AG20443 (cell line): ENCODE measurements around the gene GSN.

Experiments
- DNase-seq: peaks from one replicate; pipeline ENCODE4 v3.0.0; 2012; ENCODE audit warnings: low spot score, mixed read lengths

The GSN gene

DNA sequence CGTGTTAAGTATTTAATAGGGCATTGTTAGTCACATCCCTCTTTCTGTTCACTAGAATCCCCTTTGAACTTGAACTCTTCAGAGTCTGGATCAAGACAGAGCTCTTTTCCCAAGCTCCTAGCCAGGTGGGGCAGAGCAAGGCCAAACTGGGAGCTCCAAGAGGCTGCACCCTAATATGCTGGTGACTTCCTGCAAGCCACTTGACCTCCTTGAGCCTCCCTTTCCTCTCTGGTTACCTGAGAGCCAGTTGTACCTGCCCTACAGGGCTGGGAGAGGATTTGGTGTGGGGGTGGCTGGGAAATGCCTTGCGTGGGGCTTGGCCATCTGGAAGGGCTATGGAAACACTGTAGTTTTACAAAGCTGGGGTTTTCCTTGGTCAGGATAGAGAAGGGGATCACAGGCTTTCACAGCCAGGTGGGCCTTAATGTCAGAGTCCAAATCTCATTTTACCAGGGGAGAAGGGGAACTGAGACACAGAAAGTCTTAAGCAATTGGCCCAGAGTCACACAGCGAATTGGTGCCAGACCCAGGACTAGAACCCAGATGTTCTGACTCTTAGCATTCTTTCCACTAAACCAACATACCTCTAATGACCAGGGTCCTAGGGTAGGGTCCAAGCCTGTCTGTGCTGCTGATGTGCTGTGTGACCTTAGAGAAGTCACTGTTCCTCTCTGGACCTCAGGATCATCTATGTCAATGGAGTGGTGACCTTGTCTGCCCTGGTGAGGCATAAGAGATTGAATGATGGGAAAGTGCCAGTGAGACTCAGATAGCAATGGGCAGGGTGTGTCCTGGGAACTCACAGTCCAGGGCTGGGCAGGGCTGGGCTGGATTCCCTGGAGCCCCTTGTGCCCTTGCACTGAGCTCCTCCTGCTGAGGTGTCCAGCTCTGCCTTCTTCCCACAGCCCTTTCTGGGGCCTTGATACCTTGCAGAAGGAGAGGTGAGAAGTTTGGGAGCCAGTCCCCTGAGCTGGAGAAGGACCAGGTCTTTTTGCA, 35.8 kb downstream of the GSN start:
- no peak for DNase-seq

DNA sequence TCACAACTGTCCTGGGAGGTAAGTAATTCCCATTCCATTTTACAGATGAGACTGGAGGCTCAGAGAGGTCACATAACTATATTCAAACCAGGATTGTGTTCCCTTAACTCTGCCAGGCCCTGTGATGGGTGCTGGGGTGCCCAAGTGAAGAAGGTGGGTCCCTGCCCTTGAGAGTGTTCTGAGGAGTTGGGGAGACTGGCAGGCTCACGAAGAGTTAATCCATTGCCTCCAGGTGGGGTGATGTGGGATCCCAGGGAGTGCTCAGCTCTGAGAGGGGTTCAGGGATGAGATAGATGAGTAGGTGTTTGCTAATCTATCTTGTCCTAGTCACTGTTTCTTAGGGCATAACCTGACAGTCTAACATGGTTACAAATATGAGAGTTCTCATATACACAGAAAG, 36.7 kb downstream of the GSN start:
- no peak for DNase-seq

DNA sequence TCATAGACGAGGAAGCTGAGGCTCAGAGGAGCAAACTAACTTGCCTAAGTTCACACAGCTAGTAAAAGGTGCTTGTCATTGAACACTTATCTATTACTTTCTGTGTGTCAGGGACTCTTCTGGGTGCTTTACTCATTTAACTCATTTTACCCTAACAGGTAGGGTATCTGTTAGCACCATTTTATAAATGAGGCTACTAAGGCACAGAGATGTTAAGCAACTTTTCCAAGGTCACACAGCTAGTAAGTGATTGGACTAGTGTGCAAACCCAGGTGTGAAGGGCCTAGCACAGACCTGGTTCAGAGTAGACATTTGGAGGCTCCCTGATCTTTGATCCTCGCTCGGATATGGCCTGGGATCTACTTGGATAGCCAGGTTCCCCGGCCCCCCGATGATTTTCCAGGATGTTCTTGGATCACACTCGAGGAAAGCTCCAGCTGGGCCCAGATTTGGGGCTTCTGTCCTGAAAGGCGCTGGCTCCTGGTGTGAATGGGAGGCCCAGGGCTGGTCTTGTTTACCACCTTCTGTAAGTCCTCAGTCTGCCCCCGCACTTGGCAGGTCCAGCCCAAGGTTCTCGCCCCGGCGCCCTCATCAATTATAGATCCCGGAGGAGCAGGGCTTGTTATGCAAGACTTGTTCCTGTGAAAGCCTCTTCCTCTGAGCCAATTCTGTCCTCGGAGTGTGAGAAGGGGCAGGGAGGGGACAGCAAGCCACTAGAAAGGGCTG, 37.5 kb downstream of the GSN start:
- no peak for DNase-seq

DNA sequence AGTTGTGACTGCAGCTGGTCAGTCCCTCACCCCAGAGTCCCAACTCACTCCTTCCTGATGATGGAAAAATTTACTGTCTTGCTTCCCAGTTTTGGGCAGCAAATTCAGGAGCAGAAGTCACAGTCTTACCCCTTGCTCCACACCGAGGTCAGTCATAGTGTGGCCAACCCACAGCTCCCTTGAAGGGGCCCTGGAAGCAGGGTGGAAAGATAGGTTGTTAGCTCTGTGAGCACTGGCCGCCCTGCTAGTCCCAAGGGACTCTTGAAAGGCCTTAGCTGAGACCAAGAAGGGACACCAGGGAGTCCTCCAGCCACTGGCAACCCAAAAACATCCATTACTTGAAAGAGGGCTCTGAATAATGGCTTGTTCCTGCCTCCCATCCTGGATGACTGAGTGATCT, 40.0 kb downstream of the GSN start:
- no peak for DNase-seq

DNA sequence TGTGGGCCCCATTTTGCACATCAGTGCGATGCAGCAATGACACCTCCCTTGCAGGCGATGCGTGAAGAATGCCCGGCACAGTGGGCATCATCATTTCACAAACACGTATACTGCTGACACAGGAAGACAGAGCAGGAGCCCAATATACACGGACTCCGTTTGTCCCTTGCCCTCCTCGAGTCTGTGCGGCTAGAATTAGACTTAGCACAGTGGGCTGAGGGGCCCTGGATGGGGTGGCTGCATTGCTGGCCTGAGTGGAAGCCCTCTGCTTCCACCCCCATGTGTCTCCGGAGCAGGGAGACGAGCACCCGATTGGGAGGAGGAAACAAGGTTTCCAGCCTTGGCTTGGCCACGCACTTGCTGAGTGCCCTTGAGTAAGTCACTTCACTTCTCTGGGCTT, 40.8 kb downstream of the GSN start:
- no peak for DNase-seq

DNA sequence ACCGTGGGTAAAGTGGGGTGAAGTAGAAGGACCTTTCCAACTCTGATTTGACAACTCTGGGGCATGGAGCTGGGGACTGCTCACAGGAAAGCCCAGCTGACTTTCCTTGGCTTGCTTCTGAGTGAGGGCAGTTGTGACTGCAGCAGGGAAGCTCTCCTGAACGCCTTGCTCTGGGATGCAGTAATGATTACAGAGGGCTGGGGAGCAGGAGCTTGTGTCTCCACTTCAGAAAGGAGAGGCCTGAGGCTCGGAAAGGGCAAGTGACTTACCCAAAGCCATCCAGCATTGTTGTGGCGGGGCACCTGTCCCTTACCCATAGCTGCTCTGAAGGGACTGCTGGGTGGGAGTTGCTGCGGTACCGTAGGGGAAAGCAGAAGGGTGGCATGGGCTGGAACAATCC, 41.2 kb downstream of the GSN start:
- DNase-seq = no peak

DNA sequence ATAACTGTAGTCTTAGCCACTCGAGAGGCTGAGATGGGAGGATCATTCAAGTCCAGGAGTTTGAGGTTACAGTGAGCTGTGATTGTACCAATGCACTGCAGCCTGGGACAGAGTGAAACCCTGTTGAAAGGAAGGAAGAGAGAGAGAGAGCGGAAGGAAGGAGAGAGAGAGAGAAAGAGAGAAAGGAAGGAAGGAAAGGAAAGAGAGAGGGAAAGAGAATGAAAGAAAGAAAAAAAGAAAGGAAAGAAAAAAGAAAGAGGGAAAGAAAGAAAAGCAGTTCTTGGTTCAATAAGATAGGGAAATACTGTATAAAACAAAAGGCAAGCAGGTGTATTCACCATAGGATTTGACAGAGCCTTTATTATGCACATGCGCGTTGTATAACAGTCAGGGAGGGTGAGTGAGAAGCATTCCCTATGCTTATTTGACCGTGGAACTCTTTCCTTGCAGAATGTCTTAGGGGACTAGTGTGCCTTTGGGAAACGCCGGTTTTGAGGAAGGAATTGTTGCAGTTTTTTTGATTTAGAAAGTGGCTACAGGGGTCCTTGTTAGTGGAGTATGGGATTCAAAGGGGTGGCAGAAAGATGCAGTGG, 42.0 kb downstream of the GSN start:
- no peak for DNase-seq

DNA sequence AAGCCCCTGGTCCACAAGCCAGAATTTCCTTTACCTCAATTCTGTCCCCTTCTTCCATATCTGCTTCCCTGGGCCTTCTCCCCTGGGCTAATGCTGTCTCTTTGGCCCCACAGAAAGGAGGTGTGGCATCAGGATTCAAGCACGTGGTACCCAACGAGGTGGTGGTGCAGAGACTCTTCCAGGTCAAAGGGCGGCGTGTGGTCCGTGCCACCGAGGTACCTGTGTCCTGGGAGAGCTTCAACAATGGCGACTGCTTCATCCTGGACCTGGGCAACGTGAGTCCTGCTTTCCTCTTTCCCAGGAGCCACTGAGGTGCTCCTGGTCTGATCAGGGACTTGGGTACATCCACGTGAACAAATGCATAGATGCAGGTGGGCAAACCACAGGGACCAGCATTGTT, 42.6 kb downstream of the GSN start:
- no peak for DNase-seq

DNA sequence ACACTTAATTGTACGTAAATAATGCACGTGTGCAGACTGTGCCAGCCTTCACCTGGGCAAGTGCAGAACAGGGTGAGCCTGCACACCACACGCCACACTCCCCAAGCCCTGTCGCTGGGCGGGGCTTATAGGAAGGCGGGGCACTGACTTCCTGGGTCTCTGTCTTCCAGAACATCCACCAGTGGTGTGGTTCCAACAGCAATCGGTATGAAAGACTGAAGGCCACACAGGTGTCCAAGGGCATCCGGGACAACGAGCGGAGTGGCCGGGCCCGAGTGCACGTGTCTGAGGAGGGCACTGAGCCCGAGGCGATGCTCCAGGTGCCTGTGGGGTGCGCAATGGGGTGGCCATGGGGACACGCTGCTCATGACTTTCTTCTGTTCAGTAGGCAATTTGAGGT, 44.2 kb downstream of the GSN start:
- DNase-seq = no peak

DNA sequence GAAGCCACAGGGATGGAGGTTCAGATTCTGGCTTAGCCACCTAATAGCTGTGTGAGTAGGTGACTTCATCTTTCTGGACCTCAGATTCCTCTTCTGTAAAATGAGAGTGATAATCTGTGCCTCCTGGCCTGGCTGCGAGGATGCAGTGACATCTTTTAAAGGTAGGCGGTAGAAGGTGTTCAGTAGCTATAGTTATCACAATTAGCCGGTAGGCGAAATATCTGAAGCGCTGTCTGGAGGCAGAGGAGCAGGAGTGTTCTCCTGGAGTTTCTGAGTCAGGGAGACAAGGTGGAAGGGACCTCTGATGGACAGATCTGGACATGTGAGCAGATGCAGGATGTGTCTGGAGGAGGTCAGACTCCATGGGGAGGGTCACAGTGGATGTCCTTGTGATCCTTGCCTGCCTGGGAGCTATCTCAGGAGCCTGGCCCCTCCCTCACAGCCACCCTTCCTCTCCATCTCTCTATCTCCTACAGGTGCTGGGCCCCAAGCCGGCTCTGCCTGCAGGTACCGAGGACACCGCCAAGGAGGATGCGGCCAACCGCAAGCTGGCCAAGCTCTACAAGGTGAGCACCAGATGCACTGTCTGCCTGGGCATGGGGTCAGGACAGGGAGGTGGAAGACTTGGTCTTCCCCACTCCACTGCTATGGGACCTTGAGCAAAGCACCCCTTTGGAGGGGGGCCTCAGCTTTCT, 45.6 kb downstream of the GSN start:
- no peak for DNase-seq

DNA sequence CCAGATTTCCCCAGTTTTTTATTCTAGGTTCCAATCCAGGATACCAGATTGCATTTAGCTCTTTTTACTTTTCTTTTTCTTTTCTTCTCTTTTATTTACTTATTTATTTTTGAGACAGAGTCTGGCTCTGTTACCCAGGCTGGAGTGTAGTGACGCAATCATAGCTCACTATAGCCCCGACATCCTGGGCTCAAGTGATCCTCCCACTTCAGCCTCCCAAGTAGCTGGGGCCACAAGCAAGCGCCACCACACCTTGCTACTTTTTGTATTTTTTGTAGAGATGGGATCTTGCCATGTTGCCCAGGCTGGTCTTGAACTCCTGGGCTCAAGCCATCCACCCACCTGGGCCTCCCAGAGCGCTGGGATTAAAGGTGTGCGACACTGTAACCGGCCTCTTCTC, 48.4 kb downstream of the GSN start:
- DNase-seq = no peak

DNA sequence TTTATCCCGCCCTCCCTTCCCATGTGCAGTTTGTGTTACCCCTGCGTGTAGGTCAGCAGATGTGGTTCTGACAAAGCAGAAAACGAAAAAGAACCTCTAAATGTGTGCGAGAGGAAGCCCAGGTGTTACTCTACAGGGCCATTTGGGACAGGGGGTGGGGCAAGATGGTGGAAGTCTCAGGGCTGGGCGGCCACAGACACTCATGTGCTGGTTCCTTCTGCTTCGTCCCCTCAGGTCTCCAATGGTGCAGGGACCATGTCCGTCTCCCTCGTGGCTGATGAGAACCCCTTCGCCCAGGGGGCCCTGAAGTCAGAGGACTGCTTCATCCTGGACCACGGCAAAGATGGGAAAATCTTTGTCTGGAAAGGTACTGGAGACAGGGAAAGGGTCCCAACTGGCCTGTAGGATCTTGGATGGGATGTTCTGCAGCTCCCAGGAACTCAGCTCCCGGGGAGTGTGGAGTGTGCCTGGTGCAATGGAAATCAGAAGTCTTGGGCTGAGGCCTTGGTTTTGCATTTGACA, 49.0 kb downstream of the GSN start:
- DNase-seq = no peak

DNA sequence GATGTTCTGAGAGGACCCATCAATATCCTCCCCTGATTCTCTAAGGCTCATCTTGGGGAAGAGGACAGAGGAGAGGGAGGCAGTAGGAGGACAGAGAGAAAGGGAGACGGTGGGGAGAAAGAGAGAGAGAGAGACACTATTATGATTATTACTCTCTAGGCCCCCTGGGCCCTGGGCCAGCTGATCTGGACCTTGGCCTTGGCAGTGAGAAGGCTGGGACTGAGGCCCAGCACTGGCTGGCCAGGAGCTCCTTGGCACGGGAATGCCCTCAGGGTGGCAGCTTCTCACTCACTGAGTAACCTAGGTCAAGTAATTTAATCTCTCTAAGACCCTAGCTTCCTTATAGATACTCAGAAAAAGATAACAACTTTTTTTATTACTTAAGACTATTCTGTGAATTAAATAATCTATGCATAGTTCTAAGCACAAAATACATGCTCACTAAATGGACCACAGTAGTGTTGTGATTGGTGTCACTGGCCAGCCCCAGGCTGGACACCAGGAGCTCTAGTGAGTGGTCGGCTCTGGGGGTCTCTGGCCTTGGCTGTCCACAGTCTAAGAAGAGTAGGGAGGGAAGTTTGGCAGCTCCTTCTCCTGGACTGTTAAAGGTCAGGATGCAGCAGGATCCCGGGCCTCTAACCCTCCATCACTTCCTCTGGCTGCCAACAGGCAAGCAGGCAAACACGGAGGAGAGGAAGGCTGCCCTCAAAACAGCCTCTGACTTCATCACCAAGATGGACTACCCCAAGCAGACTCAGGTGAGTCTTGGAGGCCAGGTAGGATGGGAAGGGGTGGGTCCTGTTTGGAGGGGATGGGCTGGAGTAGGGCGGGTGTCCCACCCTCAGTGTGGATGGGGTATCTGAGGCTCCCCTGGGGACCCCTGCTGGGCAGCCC, 50.0 kb downstream of the GSN start:
- DNase-seq = no peak

DNA sequence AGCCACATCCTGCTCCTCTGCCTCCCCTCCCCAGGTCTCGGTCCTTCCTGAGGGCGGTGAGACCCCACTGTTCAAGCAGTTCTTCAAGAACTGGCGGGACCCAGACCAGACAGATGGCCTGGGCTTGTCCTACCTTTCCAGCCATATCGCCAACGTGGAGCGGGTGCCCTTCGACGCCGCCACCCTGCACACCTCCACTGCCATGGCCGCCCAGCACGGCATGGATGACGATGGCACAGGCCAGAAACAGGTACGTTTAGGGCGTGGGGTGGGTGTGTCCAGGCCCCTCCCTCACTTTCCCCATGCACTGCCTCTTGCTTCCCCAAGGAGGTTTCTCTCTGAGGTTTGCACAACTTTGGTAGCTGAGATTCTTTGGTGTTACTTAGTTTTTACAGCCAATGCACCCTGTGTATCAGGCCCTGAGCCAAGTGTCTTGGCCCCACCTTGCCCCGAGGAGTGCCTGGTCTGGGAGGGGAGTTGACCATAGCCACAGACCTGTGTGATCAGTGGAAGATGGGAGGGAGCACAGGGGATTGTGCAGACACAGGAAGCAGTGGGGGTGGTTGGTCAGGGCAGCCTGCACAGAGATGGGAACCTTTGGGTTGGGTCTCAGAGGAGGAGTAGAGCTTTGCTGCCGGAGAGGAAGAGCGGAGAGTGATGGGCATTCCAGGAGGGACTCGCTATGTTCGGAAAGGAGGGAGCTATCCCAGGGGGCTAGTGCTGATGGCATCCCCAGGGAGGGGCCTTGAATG, 50.8 kb downstream of the GSN start:
- DNase-seq = no peak

DNA sequence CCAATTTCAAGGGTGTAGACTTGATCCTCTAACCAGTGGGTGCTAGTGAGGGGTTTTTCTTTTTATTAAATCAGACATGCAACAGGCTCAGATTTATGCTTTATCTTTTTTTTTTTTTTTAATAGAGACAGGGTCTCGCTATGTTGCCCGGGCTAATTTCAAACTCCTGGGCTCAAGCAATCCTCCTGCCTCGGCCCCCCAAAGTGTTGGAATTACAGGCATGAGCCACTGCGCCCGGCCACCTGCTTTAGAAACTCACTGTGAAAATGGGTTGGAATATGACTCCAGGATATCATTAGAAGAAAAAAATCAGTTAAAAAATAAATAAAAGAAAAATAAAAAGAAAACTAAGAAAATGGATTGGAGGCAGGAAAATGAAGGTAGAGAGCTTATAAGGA, 51.4 kb downstream of the GSN start:
- DNase-seq = no peak

DNA sequence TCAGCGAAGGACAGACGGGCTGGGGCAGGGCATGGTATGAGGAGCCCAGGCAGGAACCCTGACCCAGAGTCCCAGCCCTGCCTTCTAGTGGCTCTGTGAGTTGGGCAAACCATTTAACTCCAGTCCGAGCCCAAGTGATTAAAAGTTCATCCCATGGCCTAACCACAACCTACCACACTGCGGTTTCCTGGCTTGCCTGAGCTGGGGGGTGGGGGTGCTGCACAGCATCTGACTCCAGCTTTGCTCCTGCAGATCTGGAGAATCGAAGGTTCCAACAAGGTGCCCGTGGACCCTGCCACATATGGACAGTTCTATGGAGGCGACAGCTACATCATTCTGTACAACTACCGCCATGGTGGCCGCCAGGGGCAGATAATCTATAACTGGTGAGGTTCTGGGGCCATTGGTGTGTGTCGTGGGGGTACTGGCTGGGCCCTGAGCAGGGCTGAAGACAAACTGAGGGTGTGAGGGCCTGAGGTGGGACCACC, 53.1 kb downstream of the GSN start:
- no peak for DNase-seq

DNA sequence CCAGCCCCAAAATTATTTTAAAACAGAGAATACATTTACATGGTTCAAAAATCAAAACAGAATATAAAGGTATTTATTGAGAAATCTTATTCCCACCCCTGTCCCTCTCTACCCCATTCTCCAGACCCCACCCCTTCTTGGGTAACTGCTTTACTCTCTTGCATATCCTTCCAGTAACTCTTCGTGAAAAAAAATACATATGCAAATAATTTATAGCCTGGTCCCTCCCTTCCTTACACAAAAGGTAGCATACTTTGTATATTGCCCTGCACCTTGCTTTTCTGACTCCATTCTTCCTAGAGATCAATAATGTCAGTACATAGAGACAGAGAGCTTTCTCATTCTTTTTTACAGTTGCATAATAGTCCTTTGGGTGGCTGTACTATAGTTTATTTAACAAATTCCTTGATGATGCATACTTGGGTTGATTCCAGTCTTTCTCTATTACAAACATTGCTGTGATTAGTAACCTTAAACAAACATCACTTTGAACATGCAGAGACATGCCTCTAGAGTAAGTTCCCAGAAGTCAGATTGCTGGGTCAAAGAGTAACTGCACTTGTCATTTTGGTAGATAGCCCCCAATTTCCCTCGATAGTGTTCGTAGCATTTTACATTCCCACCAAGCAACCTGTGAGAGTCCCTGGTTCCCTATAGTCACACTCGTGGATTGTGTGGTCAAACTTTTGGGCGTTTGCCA, 54.2 kb downstream of the GSN start:
- DNase-seq = peak; percentile 60

DNA sequence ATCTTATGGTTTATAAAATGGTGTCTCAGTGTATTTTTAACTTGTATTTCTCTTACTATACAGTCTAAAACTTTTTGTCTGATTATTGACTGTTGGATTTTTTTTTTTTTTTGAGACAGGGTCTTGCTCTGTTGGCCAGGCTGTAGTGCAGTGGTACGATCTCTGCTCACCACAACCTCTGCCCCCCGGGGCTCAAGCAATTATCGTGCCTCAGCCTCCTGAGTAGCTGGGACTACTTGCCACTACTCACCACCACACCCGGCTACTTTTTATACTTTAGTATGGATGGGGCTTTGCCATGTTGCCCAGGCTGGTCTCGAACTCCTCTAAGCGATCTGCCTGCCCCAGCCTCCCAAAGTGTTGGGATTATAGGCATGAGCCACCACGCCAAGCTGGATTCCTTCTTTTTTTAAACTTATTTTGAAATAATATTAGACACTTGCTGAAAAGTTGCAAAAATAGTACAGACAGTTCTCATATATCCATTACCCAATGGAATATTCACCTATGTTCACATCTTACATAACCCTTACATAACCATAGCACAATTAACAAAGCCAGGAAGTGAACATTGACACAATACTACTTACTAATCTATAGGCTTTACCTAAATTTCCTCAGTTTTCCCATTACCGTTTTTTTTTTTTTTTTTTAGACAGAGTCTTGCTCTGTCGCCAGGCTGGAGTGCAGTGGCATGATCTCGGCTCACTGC, 54.9 kb downstream of the GSN start:
- no peak for DNase-seq
